Measurements from ENCODE around the gene FGFR2. TPM values are rescaled to one million over a fixed set of nuclear protein-coding genes. Genes with fewer than 3 reads are reported as not detected.

Gene FGFR2
- total RNA-seq, result 0.19 TPM
- long read RNA-seq, full-length matches to known transcripts, result 1 of 1 reads
- long read RNA-seq, partial matches to known transcripts, result 0 of 1 reads
- long read RNA-seq, other reads (novel, unspliced or antisense), result 0 of 1 reads

GRCh38 chr10:121598263-121599249, at the start of gene FGFR2:
Gene FGFR2, minus strand, starts transcription at chr10:121598444. Its CDS starts 4,627 bp downstream, at chr10:121593817.
- peak; percentile 71 for DNase-seq (ENCODE audit: low spot score)
- intact Hi-C loops (cut with DNase I), result no loop called here

GRCh38 chr10:121647401-121647800, 49.2 kb upstream of the FGFR2 start:
- intact Hi-C loops (cut with DNase I), result no loop called here

GRCh38 chr10:121645696-121646095, 47.5 kb upstream of the FGFR2 start:
- peak; percentile 12 for DNase-seq (ENCODE audit: low spot score)
- intact Hi-C loops (cut with DNase I), result no loop called here

More at GRCh38 chr10:121647401-121647800, 49.2 kb upstream of the FGFR2 start:
- no peak for DNase-seq (ENCODE audit: low spot score)

- no peak for DNase-seq (ENCODE audit: low spot score)
- intact Hi-C loops (cut with DNase I), result no loop called here
Measured at GRCh38 chr10:121644501-121644900, 46.3 kb upstream of the FGFR2 start.

GRCh38 chr10:121640266-121640665, 42.0 kb upstream of the FGFR2 start:
- intact Hi-C loops (cut with DNase I), result no loop called here
- DNase-seq (ENCODE audit: low spot score), result no peak

- intact Hi-C loops (cut with DNase I), result no loop called here
- no peak for DNase-seq (ENCODE audit: low spot score)
Measured at GRCh38 chr10:121639416-121639815, 41.2 kb upstream of the FGFR2 start.

GRCh38 chr10:121637437-121637836, 39.2 kb upstream of the FGFR2 start:
- intact Hi-C loops (cut with DNase I), result no loop called here
- DNase-seq (ENCODE audit: low spot score), result no peak

GRCh38 chr10:121633056-121633455, 34.8 kb upstream of the FGFR2 start:
- intact Hi-C loops (cut with DNase I), result no loop called here
- no peak for DNase-seq (ENCODE audit: low spot score)

GRCh38 chr10:121631365-121632029, 33.3 kb upstream of the FGFR2 start:
- intact Hi-C loops (cut with DNase I), result no loop called here

GRCh38 chr10:121628859-121629258, 30.6 kb upstream of the FGFR2 start:
- intact Hi-C loops (cut with DNase I), result no loop called here
- no peak for DNase-seq (ENCODE audit: low spot score)

More at GRCh38 chr10:121631365-121632029, 33.3 kb upstream of the FGFR2 start:
- DNase-seq (ENCODE audit: low spot score), result no peak

- intact Hi-C loops (cut with DNase I), result no loop called here
- no peak for DNase-seq (ENCODE audit: low spot score)
Measured at GRCh38 chr10:121627876-121628581, 29.8 kb upstream of the FGFR2 start.

- intact Hi-C loops (cut with DNase I), result no loop called here
- DNase-seq (ENCODE audit: low spot score), result no peak
Measured at GRCh38 chr10:121624836-121625486, 26.7 kb upstream of the FGFR2 start.

- no peak for DNase-seq (ENCODE audit: low spot score)
- intact Hi-C loops (cut with DNase I), result no loop called here
Measured at GRCh38 chr10:121618906-121619305, 20.7 kb upstream of the FGFR2 start.

- no peak for DNase-seq (ENCODE audit: low spot score)
- intact Hi-C loops (cut with DNase I), result no loop called here
Measured at GRCh38 chr10:121617176-121617575, 18.9 kb upstream of the FGFR2 start.

GRCh38 chr10:121616291-121616690, 18.0 kb upstream of the FGFR2 start:
- intact Hi-C loops (cut with DNase I), result no loop called here
- DNase-seq (ENCODE audit: low spot score), result peak; percentile 41

- intact Hi-C loops (cut with DNase I), result no loop called here
- peak; percentile 44 for DNase-seq (ENCODE audit: low spot score)
Measured at GRCh38 chr10:121615836-121616235, 17.6 kb upstream of the FGFR2 start.

- DNase-seq (ENCODE audit: low spot score), result peak; percentile 66
- intact Hi-C loops (cut with DNase I), result no loop called here
Measured at GRCh38 chr10:121615435-121615793, 17.2 kb upstream of the FGFR2 start.

- peak; percentile 60 for DNase-seq (ENCODE audit: low spot score)
- intact Hi-C loops (cut with DNase I), result no loop called here
Measured at GRCh38 chr10:121614613-121615434, 16.6 kb upstream of the FGFR2 start.
